NB4 (cell line): ENCODE measurements around the gene GIPC2.

Source experiments
- CTCF ChIP-seq: IDR thresholded peaks from one replicate; pipeline ENCODE4 v1.5.1; 2012; ENCODE audit warnings: low read depth, low read length
- MYC ChIP-seq: IDR thresholded peaks from 2 replicates; pipeline ENCODE4 v1.6.1; 2011; ENCODE audit warnings: low read depth, low read length
- POLR2A ChIP-seq: IDR thresholded peaks from 2 replicates; pipeline ENCODE4 v1.6.1; 2011; ENCODE audit warnings: mild to moderate bottlenecking; ENCODE audit not compliant: insufficient read length; ENCODE audit errors: extremely low read depth
- TF ChIP-seq, protein P1 (sequence below): IDR thresholded peaks from 2 replicates; pipeline ENCODE4 v1.6.1; 2011; ENCODE audit warnings: low read depth, low read length

GRCh38 chr1:78090472-78091133 lies 44.8 kb downstream of the GIPC2 start:
- TF ChIP-seq CTCF (no peak), MYC (no peak), POLR2A (no peak)
- TF ChIP-seq, protein P1, sequence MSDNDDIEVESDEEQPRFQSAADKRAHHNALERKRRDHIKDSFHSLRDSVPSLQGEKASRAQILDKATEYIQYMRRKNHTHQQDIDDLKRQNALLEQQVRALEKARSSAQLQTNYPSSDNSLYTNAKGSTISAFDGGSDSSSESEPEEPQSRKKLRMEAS: no peak
